IPS DF 4.7 (cell line): ENCODE measurements around the gene FIGLA.
"Not testable (repeated sequence)": the region's sequence is repeated elsewhere in the genome, so short reads cannot be mapped to it uniquely, and the experiment has no call there.

Experiments
- DNase-seq: peaks from one replicate; pipeline ENCODE4 v3.0.0-alpha.2; 2013; ENCODE audit warnings: low spot score; ENCODE audit errors: extremely low read depth

The FIGLA gene

GRCh38 chr2:70808983-70809958 lies 18.8 kb upstream of the FIGLA start:
- DNase-seq: no peak

GRCh38 chr2:70807828-70808118 lies 17.3 kb upstream of the FIGLA start:
- DNase-seq: no peak

- DNase-seq: no peak
Measured at GRCh38 chr2:70807102-70807827, 16.8 kb upstream of the FIGLA start.

DNA sequence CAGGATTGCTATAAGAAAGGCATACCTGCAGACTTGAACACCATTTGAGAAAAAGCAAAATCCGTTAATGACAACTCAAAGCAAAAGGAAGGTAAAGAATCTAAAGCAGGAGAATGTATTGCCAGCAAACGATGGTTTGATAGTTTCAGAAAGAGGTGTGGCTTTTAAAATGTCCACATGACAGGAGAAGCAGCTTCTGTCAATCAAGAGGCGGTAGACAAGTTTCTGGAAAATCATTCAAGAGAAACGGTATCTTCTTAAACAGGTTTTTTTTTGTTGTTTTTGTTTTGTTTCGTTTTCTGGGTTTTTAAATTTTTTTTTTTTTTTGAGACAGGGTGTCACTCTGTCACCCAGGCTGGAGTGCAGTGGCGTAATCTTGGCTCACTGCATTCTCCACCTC lies 16.2 kb upstream of the FIGLA start:
- no peak for DNase-seq

GRCh38 chr2:70806013-70806412 lies 15.6 kb upstream of the FIGLA start:
- DNase-seq: no peak

DNA sequence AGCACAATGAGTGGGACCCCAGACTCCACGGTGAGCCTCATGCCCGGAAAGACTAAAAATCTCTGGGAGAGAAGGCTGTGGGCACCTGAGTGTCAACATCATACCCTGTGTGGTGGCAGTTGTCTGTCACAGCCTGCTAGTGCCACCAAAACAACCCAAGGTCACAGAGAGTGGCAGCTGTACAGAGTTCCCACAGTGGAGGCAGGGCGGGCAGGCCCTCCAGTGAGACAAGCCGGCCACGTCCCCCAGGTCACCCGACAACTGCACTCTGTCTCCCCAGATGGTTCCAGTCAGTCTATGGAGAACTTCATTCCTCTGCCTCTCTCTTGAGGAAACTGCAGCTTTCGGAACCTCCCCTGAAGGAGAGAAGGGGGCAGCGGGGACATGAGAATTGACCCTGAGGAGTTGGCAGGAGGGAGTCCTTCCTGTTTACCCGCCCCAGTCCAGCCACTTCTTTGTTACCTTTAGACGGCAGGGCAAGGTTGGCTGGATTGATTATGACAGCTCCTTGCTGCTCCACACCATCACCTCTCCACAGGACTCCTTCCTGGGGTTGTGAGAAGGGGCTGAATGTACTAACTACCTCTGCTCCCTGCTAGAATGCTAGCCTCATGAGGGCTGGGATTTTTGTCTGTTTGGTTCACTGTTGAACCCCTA lies 11.3 kb upstream of the FIGLA start:
- no peak for DNase-seq

DNA sequence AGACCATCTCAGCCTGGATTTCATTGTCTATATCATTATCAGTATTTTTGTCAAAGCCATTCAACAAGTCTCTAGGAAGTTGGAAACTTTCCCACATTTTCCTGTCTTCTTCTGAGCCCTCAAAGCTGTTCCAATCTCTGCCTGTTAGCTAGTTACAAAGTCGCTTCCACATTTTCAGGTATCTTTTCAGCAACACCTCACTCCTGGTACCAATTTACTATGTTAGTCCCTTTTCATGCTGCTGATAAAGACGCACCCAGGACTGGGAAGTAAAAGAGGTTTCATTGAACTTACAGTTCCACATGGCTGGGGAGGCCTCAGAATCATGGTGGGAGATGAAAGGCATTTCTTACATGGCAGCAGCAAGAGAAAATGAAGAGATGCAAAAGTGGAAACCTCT lies 9.3 kb upstream of the FIGLA start:
- no peak for DNase-seq

GRCh38 chr2:70797996-70798395 lies 7.6 kb upstream of the FIGLA start:
- DNase-seq: not testable (repeated sequence)

DNA sequence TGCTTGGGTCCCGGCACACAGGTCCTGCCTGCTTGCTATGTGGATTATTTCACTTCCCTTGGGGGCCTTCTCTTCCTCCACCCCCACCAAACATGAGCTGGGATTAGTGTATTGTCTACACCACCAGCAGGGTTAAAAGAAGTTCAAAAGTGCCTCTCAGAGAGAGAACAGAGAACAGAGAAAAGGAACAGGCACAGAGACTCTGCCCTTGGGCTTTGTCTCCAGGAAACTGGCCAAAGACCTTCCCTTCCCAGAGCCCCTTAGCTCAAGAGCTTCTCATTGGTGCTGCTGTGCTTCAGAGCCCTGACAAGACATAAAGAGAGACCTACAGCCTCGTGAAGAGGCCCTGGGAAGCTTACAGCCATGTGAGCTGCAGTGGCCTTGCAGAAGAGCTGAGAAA lies 7.1 kb upstream of the FIGLA start:
- DNase-seq: no peak

GRCh38 chr2:70796262-70796661 lies 5.8 kb upstream of the FIGLA start:
- no peak for DNase-seq

DNA sequence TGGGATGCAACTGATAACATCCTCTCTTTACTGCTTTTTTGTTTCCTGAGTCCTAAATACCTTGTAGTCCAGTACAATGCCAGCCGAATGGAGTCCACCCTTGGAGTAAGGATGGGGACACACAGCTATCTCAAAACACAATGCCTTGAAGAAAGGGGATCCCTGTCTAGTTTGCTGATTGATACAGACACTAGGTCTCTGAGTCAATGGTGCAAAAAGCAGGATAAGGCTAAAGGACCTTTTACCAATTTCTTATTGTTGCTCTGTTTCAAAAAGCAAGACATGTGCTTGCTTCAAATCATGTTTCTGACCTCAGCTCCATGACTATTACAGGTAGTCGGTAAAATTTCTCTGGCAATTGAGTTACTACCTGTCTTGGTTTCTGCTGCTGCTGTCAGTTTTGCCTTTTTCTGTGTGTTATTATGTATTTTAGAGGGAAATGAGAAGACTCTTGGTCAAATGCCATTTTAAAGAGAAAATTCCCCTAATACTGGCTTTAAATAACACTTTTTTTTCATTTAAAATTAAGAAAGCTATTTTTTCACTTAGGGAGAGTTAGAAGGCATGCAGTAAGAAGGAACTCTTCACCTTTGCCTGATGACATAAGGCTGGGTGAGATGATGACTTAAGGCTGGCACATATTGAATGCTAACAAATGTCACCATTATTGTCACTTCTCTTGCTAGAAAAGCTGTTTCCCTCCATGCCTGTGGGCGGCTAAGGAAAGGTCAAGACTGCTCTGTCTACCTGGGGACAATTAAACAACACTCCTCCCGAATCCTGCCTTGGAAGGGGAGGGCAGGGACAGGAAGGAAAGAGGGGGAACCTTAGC lies 4.9 kb upstream of the FIGLA start:
- no peak for DNase-seq

- no peak for DNase-seq
Measured at GRCh38 chr2:70793450-70793849, 3.0 kb upstream of the FIGLA start.

- no peak for DNase-seq
Measured at GRCh38 chr2:70789304-70790135, 923 bp downstream of the FIGLA start.

DNA sequence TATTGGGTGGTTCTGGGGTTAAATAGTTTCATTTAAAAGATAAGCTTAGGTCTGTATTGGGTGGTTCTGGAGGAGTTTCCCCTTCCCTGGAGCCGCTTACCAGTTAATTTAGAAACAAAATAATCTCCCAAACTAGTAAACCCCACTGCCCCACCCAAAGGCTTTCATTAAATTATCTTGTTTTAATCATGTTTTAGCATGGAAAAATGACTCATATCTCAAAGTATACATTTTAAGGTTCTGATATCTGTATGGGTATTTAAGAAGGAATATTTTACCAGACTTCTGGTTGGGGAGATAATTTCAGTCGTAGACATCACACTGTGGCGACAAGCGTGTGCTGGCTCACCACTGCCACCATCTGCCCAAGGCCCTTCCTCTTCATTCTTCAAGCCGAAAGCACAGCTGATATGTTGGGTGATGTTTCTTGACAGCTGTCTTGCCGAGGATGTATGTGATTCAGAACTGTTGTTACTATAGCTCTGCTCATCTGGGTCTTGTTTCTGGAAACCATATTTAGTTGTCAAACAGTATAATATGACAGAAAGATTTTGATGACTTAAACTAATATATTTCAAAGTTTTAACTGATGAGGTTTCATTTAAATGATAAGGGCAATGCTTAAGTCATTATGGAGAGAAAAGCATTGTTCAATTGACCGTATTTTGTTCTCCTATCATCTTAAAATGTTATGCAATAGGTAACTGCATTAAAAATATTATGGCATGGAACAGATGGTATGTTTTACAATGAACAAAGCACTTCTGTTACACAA lies 5.1 kb downstream of the FIGLA start:
- DNase-seq: no peak

- no peak for DNase-seq
Measured at GRCh38 chr2:70784320-70784719, 6.1 kb downstream of the FIGLA start.

DNA sequence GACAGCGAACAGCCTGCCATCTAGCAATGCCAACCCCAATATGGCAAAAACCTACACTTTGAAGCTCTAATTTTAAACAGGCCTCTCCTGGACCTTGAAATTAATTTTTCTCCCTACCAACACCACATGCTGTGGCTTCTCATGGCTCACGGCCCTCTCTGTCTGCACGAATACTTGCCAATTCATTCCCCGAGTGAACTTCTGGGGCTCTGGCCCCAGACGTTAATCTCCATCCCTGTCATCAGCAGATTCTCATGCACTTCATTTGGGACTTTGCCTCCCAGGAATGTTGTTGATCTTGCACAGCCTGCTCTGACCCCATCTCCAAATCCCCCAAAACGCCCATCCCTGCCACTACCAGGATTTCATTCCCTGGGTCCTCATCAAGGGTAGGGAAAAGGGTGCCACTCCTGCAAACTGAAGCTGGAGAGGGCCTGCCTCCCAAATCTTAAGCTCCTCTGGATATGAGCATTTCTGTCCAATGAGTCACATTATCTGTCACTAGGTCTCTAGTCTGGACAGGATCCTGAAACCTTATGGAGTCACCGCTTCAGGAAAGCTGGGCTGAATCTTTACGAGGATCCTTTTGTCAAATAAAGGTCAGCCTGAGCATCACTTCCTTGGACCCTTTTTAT lies 10.4 kb downstream of the FIGLA start:
- no peak for DNase-seq

- DNase-seq: no peak
Measured at GRCh38 chr2:70779491-70779890, 11.0 kb downstream of the FIGLA start.

DNA sequence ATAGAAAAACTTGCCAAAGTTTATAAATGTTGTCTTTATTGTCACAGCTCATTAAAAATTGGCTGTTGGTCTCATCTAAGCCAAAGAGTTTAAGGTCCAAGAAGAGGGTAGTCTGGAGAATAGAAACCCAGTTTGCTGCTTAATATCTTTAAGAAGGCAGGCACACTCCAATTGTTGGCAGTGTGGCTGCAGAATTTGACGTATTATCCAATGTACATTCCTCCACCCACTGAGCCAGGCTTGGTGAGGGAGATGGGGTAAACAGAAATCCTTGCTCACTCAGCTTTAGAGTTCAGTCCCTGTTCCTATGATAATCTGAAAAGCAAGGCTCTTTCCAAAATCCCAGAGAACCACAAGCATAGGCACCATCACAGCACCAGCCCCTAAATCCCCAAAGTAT lies 11.8 kb downstream of the FIGLA start:
- DNase-seq: no peak

- no peak for DNase-seq
Measured at GRCh38 chr2:70777450-70777849, 13.0 kb downstream of the FIGLA start.
